Measurements from ENCODE around the gene ARRB2. TPM values are rescaled to one million over a fixed set of nuclear protein-coding genes. Genes with fewer than 3 reads are reported as not detected.

Gene ARRB2
- total and polyA plus RNA-seq, 2 of the 8 experiments (the other 6 are each of a cell fraction or from before 2014, with no cell fraction given), result 72.4 to 101 TPM

- TF ChIP-seq BCL11A (IDR thresholded peaks at IDR 0.05; ENCODE audit: low read depth in 2 of 2, low read length in 2 of 2), result no peak
- no peak for TF ChIP-seq SAP30 (IDR thresholded peaks at IDR 0.05; ENCODE audit: insufficient read depth, insufficient replicate concordance, low read length)
- TF ChIP-seq POLR2A (IDR thresholded peaks at IDR 0.05; ENCODE audit: control extremely low read depth in 1 of 2, low read depth in 2 of 2, low read length in 2 of 2), result no peak
- no peak for TF ChIP-seq GTF2F1 (IDR thresholded peaks at IDR 0.05; ENCODE audit: borderline replicate concordance, low read depth, low read length)
- no peak for TF ChIP-seq TAF1 (IDR thresholded peaks at IDR 0.05; ENCODE audit: low read depth, low read length)
Observed at GRCh38 chr17:4768298-4768697, 57.9 kb downstream of the ARRB2 start (continued).

All from H1 (cell line).